SK-N-SH (cell line): ENCODE data around the gene SRSF6. TPM values are rescaled to one million over a fixed set of nuclear protein-coding genes. Genes with fewer than 3 reads are reported as not detected.

ENCODE experiments used
- CTCF ChIA-PET: fragments of 300-600, 350-600 bp; formaldehyde crosslinking; extraction: SDS; loops from one replicate; lab custom pipeline; 2021; lab: Yijun Ruan, JAX
- POLR2A ChIA-PET: fragments of 350-600 bp; sonication (Branson Sonifier 250); formaldehyde crosslinking; extraction: SDS; loops from one replicate; lab custom pipeline; 2020; ENCODE audit warnings: antibody characterized with exemption, inconsistent platforms; lab: Yijun Ruan, JAX
- DNase-seq: peaks from one replicate; pipeline ENCODE4 v3.0.0; 2012
- H2AFZ ChIP-seq: fragments of 200-600 bp; sonication (generic); 2 replicates; pipeline ENCODE4 v1.8.1; 2016; ENCODE audit warnings: antibody characterized with exemption, mild to moderate bottlenecking, low read depth
- H3F3A ChIP-seq: fragments of 200-600 bp; sonication (generic); replicated peaks from 2 replicates; pipeline ENCODE3; 2016; ENCODE audit warnings: antibody characterized with exemption, mild to moderate bottlenecking; ENCODE audit not compliant: insufficient read depth
- H3K27ac ChIP-seq, 2 experiments: fragments of 200-500 bp in 1 of 2; fragments of 200-600 bp in 1 of 2; sonication (Bioruptor generic) in 1 of 2; sonication (generic), shearing (Covaris generic) in 1 of 2; 2 replicates each; pipeline versions ENCODE4 v1.5.1 to v1.6.1; 2014 to 2016; ENCODE audit warnings: low read depth in 2 of 2, inconsistent platforms in 1 of 2, low read length in 1 of 2, mild to moderate bottlenecking in 1 of 2, mixed read lengths in 1 of 2
- H3K27me3 ChIP-seq: fragments of 200-600 bp; sonication (generic), shearing (Covaris generic); 2 replicates; pipeline ENCODE4 v1.6.1; 2016; ENCODE audit warnings: mixed run types; ENCODE audit not compliant: insufficient read depth
- H3K36me3 ChIP-seq, 2 experiments: fragments of 200-500 bp in 1 of 2; fragments of 200-600 bp in 1 of 2; sonication (Bioruptor generic) in 1 of 2; sonication (generic) in 1 of 2; replicated peaks in 1 of 2; 2 replicates each; pipeline versions ENCODE3 to v1.5.1; 2014 to 2016; ENCODE audit warnings: low read length in 1 of 2, mild to moderate bottlenecking in 1 of 2; ENCODE audit not compliant: insufficient read depth in 2 of 2, control insufficient read depth in 1 of 2
- H3K4me1 ChIP-seq, 2 experiments: fragments of 200-500 bp in 1 of 2; fragments of 200-600 bp in 1 of 2; sonication (Bioruptor generic) in 1 of 2; sonication (generic), shearing (Covaris generic) in 1 of 2; 2 replicates each; pipeline versions ENCODE4 v1.5.1 to v1.6.1; 2014 to 2016; ENCODE audit warnings: low read depth in 1 of 2, low read length in 1 of 2, mixed run types in 1 of 2; ENCODE audit not compliant: insufficient read depth in 2 of 2, control insufficient read depth in 1 of 2
- H3K4me2 ChIP-seq: fragments of 200-600 bp; sonication (generic), shearing (Covaris generic); 2 replicates; pipeline ENCODE4 v1.6.1; 2017; ENCODE audit warnings: mixed run types
- H3K4me3 ChIP-seq, 2 experiments: fragments of 200-500 bp in 1 of 2; fragments of 200-600 bp in 1 of 2; sonication (Bioruptor generic) in 1 of 2; sonication (generic), shearing (Covaris generic) in 1 of 2; 2 replicates each; pipeline versions ENCODE4 v1.5.1 to v1.8.1; 2014 to 2016; ENCODE audit warnings: low read depth in 2 of 2, inconsistent platforms in 1 of 2, low read length in 1 of 2, mild to moderate bottlenecking in 1 of 2, mixed read lengths in 1 of 2, moderate library complexity in 1 of 2
- H3K79me2 ChIP-seq: fragments of 200-600 bp; sonication (generic); 2 replicates; pipeline ENCODE4 v1.8.1; 2017; ENCODE audit warnings: mild to moderate bottlenecking; ENCODE audit not compliant: insufficient read depth
- H3K9ac ChIP-seq: fragments of 200-600 bp; sonication (generic); 2 replicates; pipeline ENCODE4 v1.6.1; 2017; ENCODE audit warnings: mixed run types
- H3K9me2 ChIP-seq: fragments of 200-600 bp; sonication (generic); 2 replicates; pipeline ENCODE4 v1.6.1; 2017; ENCODE audit warnings: mixed run types
- H3K9me3 ChIP-seq: fragments of 200-600 bp; sonication (generic); 2 replicates; pipeline ENCODE4 v1.6.1; 2017; ENCODE audit warnings: mixed run types, mild to moderate bottlenecking, moderate library complexity
- H4K20me1 ChIP-seq: fragments of 200-600 bp; sonication (generic); 2 replicates; pipeline ENCODE4 v1.6.1; 2017; ENCODE audit warnings: mild to moderate bottlenecking, mixed run types; ENCODE audit not compliant: insufficient read depth
- EP300 ChIP-seq, 2 experiments: IDR thresholded peaks; 2 replicates each; pipeline versions ENCODE4 v1.4.0 to v1.6.1; 2012; ENCODE audit warnings: borderline replicate concordance in 1 of 2, low read depth in 1 of 2, low read length in 1 of 2
- FOSL2 ChIP-seq: IDR thresholded peaks from 2 replicates; pipeline ENCODE4 v1.4.0; 2012; ENCODE audit warnings: low read depth, mild to moderate bottlenecking, moderate library complexity, borderline replicate concordance
- FOXJ3 ChIP-seq: sonication (generic); formaldehyde crosslinking; IDR thresholded peaks from 2 replicates; pipeline ENCODE4 v1.5.1; 2020; ENCODE audit warnings: mild to moderate bottlenecking, missing genetic modification reagents
- IRF3 ChIP-seq: fragments of 150-350 bp; IDR thresholded peaks from 2 replicates; pipeline ENCODE4 v1.6.1; 2016; ENCODE audit warnings: mild to moderate bottlenecking, low read depth, low read length
- JUND ChIP-seq: IDR thresholded peaks from 2 replicates; pipeline ENCODE4 v1.4.0; 2012
- MEF2A ChIP-seq: IDR thresholded peaks from 2 replicates; pipeline ENCODE4 v1.4.0; 2012; ENCODE audit warnings: low read depth, borderline replicate concordance
- MXI1 ChIP-seq: IDR thresholded peaks from 2 replicates; pipeline ENCODE4 v1.6.1; 2012; ENCODE audit warnings: mild to moderate bottlenecking, low read depth, low read length, improper control_type of control experiment
- RAD21 ChIP-seq: IDR thresholded peaks from 2 replicates; pipeline ENCODE4 v1.6.1; 2012; ENCODE audit warnings: mild to moderate bottlenecking, low read length
- REST ChIP-seq: IDR thresholded peaks from 2 replicates; pipeline ENCODE4 v1.6.1; 2012; ENCODE audit warnings: mild to moderate bottlenecking, low read depth, low read length, moderate library complexity
- TEAD4 ChIP-seq: IDR thresholded peaks from 2 replicates; pipeline ENCODE4 v1.4.0; 2012; ENCODE audit warnings: mild to moderate bottlenecking, borderline replicate concordance; ENCODE audit not compliant: insufficient read depth
- USF1 ChIP-seq: IDR thresholded peaks from 2 replicates; pipeline ENCODE4 v1.4.0; 2012; ENCODE audit warnings: low read depth, borderline replicate concordance
- USF2 ChIP-seq: fragments of 150-350 bp; IDR thresholded peaks from 2 replicates; pipeline ENCODE4 v1.6.1; 2017; ENCODE audit warnings: antibody characterized with exemption, low read length, low read depth, borderline replicate concordance
- WGBS: methylation state at CpG from one replicate; pipeline ENCODE4 v1.1.6; 2017; ENCODE audit warnings: low lambda C conversion rate; 5-methylcytosine and 5-hydroxymethylcytosine counted together
- polyA plus RNA-seq, 3 experiments: library from polyadenylated mRNA; depleted of rRNA; stranded (reverse); fragments of >200 nt; gene quantifications; 2 replicates each; pipeline ENCODE4 v1.2.3, GENCODE V29; 2012

SRSF6 gene
- polyA plus RNA-seq, 1 of the 3 experiments (the other 2 are of a cell fraction) = 92.6 TPM

GRCh38 chr20:43444107-43444506 is 13.6 kb upstream of the SRSF6 start:
- Histone ChIP-seq H3K4me3 (no peak overlapping the region), H3K4me1 (peaks cover 0 to 24% of the 10 kb centered on the region in 2 experiments; a peak in 1 of 4 replicates), H3K27me3 (no peaks in the 10 kb centered on the region), H3K9ac (no peak overlapping the region), H3K9me3 (no peaks in the 10 kb centered on the region), H3K36me3 (no peaks in the 10 kb centered on the region), H3K27ac (no peak overlapping the region), H4K20me1 (no peaks in the 10 kb centered on the region), H3K4me2 (no peak overlapping the region), H3K9me2 (no peaks in the 10 kb centered on the region), H3K79me2 (no peaks in the 10 kb centered on the region), H3F3A (no peaks in the 10 kb centered on the region), H2AFZ (no peak overlapping the region)
- CTCF ChIA-PET = interaction anchor here (1.0 to 1.5 kb wide), 2 partner anchors 14 to 252 kb away, joined by 6 to 7 read pairs; no protein-coding TSS in a partner anchor
- TF ChIP-seq EP300 (IDR thresholded peaks at IDR 0.05; ENCODE audit: borderline replicate concordance in 1 of 2, low read depth in 1 of 2, low read length in 1 of 2) (no peak), FOXJ3 (CRISPR knock-in tag) (no peak), JUND (no peak), REST (no peak), MEF2A (no peak), IRF3 (no peak), USF1 (no peak), MXI1 (no peak), FOSL2 (no peak), TEAD4 (no peak), RAD21 (no peak), USF2 (no peak)
- DNase-seq = no peak
- POLR2A ChIA-PET = interaction anchor here (0.8 kb wide), 1 partner anchor 13 kb away, joined by 3 read pairs; no protein-coding TSS in a partner anchor
- WGBS = 65% methylated on average over 9 of the region's 9 CpGs
